Measurements from ENCODE around the gene IRF4.

IRF4 gene

DNA sequence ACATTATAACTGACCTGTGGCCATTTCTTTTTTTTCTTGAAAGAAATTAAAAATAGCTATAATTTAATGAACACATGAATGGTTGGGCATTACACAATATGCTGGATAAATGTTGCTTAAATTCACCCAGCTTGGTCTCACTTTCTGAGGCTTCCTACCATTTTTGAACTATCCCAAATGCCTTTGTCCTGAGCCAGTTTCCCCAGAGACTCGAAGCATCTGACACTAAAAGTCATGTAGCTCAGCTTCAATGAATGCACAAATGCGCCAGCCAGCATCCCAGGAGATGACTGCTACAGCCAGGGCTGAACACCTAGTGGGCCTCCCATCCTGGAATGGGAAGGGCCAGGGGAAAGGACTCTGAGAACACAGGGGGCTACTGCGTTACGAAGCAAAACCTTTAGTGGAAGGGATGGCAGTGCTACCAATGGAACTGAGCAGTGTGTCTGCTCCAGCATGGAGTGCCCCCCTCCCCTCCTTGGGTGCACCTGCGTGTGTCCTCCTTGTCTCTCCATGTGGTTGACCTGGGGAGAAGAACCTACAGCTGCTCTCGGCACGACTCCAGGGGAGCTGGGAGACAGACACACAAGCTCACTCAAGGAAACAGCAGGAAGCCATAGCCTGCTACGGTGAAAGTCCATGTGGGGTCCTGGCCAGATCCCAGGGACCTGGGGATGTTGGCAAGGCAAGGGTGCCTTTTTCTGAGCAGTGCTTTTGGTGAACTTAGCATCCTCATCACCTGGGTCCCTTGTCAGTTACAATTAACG, 60.9 kb downstream of the IRF4 start:
- TF ChIP-seq GLIS1 (tag by site-specific recombination; IDR thresholded peaks at IDR 0.05), result peak; percentile 36; the same call in 1 of the 2 replicates
- no peak for TF ChIP-seq ZNF555 (tag by site-specific recombination; conservative IDR thresholded peaks at IDR 0.05)
- peak; percentile 94 for TF ChIP-seq ZIC2 (tag by site-specific recombination; IDR thresholded peaks at IDR 0.05)
- CTCF ChIA-PET, result interaction anchor here (0.5 kb wide), 1 partner anchor 203 kb away, joined by 3 read pairs; no protein-coding TSS in a partner anchor
- Histone ChIP-seq H3K9me3 (ENCODE audit: control insufficient read depth, insufficient read depth, low read depth, low read length) (no peaks in the 10 kb centered on the region), H3K4me1 (ENCODE audit: control insufficient read depth, insufficient read depth, low read length) (no peaks in the 10 kb centered on the region), H3K4me3 (ENCODE audit: low read depth, low read length) (no peak overlapping the region), H3K36me3 (ENCODE audit: control insufficient read depth in 2 of 2, insufficient read depth in 1 of 2, low read length in 2 of 2) (no peaks in the 10 kb centered on the region), H3K27ac (ENCODE audit: extremely low read depth, low read depth, low read length) (no peak overlapping the region)
- POLR2A ChIA-PET, result no interaction called here

GRCh38 chr6:453152-453551, 61.6 kb downstream of the IRF4 start:
- Histone ChIP-seq H3K9me3 (ENCODE audit: control insufficient read depth, insufficient read depth, low read depth, low read length) (no peaks in the 10 kb centered on the region), H3K4me1 (ENCODE audit: control insufficient read depth, insufficient read depth, low read length) (no peaks in the 10 kb centered on the region), H3K27ac (ENCODE audit: extremely low read depth, low read depth, low read length) (no peak overlapping the region), H3K36me3 (ENCODE audit: control insufficient read depth in 2 of 2, insufficient read depth in 1 of 2, low read length in 2 of 2) (no peaks in the 10 kb centered on the region), H3K4me3 (ENCODE audit: low read depth, low read length) (no peak overlapping the region)
- ChIA-PET POLR2A (no interaction called here), CTCF (no interaction called here)
- TF ChIP-seq ZNF274 (IDR thresholded peaks at IDR 0.05; ENCODE audit: low read length) (no peak), ZNF274 (tag by site-specific recombination; IDR thresholded peaks at IDR 0.05; ENCODE audit: borderline replicate concordance) (no peak), OVOL3 (tag by site-specific recombination; IDR thresholded peaks at IDR 0.05) (no peak), SP3 (tag by site-specific recombination; IDR thresholded peaks at IDR 0.05) (no peak), GFI1B (tag by site-specific recombination; IDR thresholded peaks at IDR 0.05) (no peak), TSHZ1 (tag by site-specific recombination; IDR thresholded peaks at IDR 0.05; ENCODE audit: borderline replicate concordance) (no peak), ZNF585B (tag by site-specific recombination; IDR thresholded peaks at IDR 0.05) (no peak), ZNF121 (tag by site-specific recombination; IDR thresholded peaks at IDR 0.05) (no peak), ZNF513 (tag by site-specific recombination; IDR thresholded peaks at IDR 0.05) (no peak), ZNF518A (tag by site-specific recombination; conservative IDR thresholded peaks at IDR 0.05; ENCODE audit: low read depth) (no peak), ZNF266 (tag by site-specific recombination; IDR thresholded peaks at IDR 0.05; ENCODE audit: low read depth) (no peak), ZNF157 (tag by site-specific recombination; IDR thresholded peaks at IDR 0.05) (no peak), ZNF548 (tag by site-specific recombination; IDR thresholded peaks at IDR 0.05) (no peak), ZNF311 (tag by site-specific recombination; IDR thresholded peaks at IDR 0.05; ENCODE audit: borderline replicate concordance) (no peak)
- TF ChIP-seq, protein P1, sequence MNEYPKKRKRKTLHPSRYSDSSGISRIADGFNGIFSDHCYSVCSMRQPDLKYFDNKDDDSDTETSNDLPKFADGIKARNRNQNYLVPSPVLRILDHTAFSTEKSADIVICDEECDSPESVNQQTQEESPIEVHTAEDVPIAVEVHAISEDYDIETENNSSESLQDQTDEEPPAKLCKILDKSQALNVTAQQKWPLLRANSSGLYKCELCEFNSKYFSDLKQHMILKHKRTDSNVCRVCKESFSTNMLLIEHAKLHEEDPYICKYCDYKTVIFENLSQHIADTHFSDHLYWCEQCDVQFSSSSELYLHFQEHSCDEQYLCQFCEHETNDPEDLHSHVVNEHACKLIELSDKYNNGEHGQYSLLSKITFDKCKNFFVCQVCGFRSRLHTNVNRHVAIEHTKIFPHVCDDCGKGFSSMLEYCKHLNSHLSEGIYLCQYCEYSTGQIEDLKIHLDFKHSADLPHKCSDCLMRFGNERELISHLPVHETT (tag by site-specific recombination; IDR thresholded peaks at IDR 0.05), result no peak
- TF ChIP-seq, protein P2, sequence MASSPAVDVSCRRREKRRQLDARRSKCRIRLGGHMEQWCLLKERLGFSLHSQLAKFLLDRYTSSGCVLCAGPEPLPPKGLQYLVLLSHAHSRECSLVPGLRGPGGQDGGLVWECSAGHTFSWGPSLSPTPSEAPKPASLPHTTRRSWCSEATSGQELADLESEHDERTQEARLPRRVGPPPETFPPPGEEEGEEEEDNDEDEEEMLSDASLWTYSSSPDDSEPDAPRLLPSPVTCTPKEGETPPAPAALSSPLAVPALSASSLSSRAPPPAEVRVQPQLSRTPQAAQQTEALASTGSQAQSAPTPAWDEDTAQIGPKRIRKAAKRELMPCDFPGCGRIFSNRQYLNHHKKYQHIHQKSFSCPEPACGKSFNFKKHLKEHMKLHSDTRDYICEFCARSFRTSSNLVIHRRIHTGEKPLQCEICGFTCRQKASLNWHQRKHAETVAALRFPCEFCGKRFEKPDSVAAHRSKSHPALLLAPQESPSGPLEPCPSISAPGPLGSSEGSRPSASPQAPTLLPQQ (tag by site-specific recombination; IDR thresholded peaks at IDR 0.05), result no peak
- TF ChIP-seq, protein P3, sequence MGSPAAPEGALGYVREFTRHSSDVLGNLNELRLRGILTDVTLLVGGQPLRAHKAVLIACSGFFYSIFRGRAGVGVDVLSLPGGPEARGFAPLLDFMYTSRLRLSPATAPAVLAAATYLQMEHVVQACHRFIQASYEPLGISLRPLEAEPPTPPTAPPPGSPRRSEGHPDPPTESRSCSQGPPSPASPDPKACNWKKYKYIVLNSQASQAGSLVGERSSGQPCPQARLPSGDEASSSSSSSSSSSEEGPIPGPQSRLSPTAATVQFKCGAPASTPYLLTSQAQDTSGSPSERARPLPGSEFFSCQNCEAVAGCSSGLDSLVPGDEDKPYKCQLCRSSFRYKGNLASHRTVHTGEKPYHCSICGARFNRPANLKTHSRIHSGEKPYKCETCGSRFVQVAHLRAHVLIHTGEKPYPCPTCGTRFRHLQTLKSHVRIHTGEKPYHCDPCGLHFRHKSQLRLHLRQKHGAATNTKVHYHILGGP (tag by site-specific recombination; IDR thresholded peaks at IDR 0.05), result no peak
